Astrocyte (in vitro differentiated cells and primary cell): ENCODE data around the gene ASB4. TPM values are rescaled to one million over a fixed set of nuclear protein-coding genes. Genes with fewer than 3 reads are reported as not detected.

Experiments used
- DNase-seq: peaks from one replicate; pipeline ENCODE4 v3.0.0-alpha.2; 2010; ENCODE audit warnings: low read depth
- FAIRE-seq: peaks from 2 replicates; lab custom pipeline; 2011; peaks lifted over from hg19 to GRCh38; lab: Jason Lieb, UNC
- H2AFZ ChIP-seq: 2 replicates; pipeline ENCODE4 v1.6.0; 2012; ENCODE audit warnings: low read depth, low read length, inconsistent platforms
- H3K27ac ChIP-seq: 2 replicates; pipeline ENCODE4 v1.5.1; 2011; ENCODE audit warnings: low read depth, low read length, inconsistent platforms
- H3K27me3 ChIP-seq: 2 replicates; pipeline ENCODE4 v1.6.0; 2011; ENCODE audit warnings: low read length, inconsistent platforms; ENCODE audit not compliant: insufficient read depth
- H3K36me3 ChIP-seq: 2 replicates; pipeline ENCODE4 v1.5.1; 2011; ENCODE audit warnings: low read length, inconsistent platforms; ENCODE audit not compliant: insufficient read depth
- H3K4me1 ChIP-seq: 2 replicates; pipeline ENCODE4 v1.5.1; 2011; ENCODE audit warnings: low read length, inconsistent platforms; ENCODE audit not compliant: insufficient read depth
- H3K4me2 ChIP-seq: 2 replicates; pipeline ENCODE4 v1.6.0; 2012; ENCODE audit warnings: low read length, inconsistent platforms
- H3K4me3 ChIP-seq: 2 replicates; pipeline ENCODE4 v1.5.1; 2011; ENCODE audit warnings: low read depth, mild to moderate bottlenecking, low read length, inconsistent platforms; ENCODE audit not compliant: insufficient read depth
- H3K79me2 ChIP-seq: 2 replicates; pipeline ENCODE4 v1.6.0; 2012; ENCODE audit warnings: mild to moderate bottlenecking, low read length, inconsistent platforms; ENCODE audit not compliant: insufficient read depth
- H3K9ac ChIP-seq: 2 replicates; pipeline ENCODE4 v1.6.0; 2012; ENCODE audit warnings: mild to moderate bottlenecking, low read length, inconsistent platforms
- H3K9me3 ChIP-seq: 2 replicates; pipeline ENCODE4 v1.5.1; 2012; ENCODE audit warnings: low read depth, mild to moderate bottlenecking, low read length, inconsistent platforms; ENCODE audit not compliant: insufficient read depth
- H4K20me1 ChIP-seq: 2 replicates; pipeline ENCODE4 v1.6.0; 2012; ENCODE audit warnings: low read length, inconsistent platforms; ENCODE audit not compliant: insufficient read depth
- H3K27ac Mint-ChIP-seq: one replicate; pipeline ENCODE4 v1.8.0; 2021; ENCODE audit warnings: mild to moderate bottlenecking, mixed read lengths; ENCODE audit not compliant: unreplicated experiment
- H3K27me3 Mint-ChIP-seq: one replicate; pipeline ENCODE4 v1.8.0; 2021; ENCODE audit warnings: low read depth, mixed read lengths; ENCODE audit not compliant: unreplicated experiment
- H3K36me3 Mint-ChIP-seq: one replicate; pipeline ENCODE4 v1.8.0; 2021; ENCODE audit warnings: low read depth, mixed read lengths; ENCODE audit not compliant: unreplicated experiment
- H3K4me1 Mint-ChIP-seq: one replicate; pipeline ENCODE4 v1.8.0; 2021; ENCODE audit warnings: low read depth, mixed read lengths; ENCODE audit not compliant: unreplicated experiment
- H3K4me3 Mint-ChIP-seq: one replicate; pipeline ENCODE4 v1.8.0; 2021; ENCODE audit warnings: mild to moderate bottlenecking, moderate library complexity, mixed read lengths; ENCODE audit not compliant: unreplicated experiment
- H3K9me3 Mint-ChIP-seq: one replicate; pipeline ENCODE4 v1.8.0; 2021; ENCODE audit warnings: mild to moderate bottlenecking, mixed read lengths; ENCODE audit not compliant: unreplicated experiment
- CTCF ChIP-seq: IDR thresholded peaks from 2 replicates; pipeline ENCODE4 v1.5.1; 2011; ENCODE audit warnings: low read depth, mild to moderate bottlenecking, inconsistent platforms, low read length, moderate library complexity; ENCODE audit not compliant: insufficient read depth
- EZH2 ChIP-seq: IDR thresholded peaks from 2 replicates; pipeline ENCODE4 v1.6.1; 2012; ENCODE audit warnings: mild to moderate bottlenecking, low read length, inconsistent platforms; ENCODE audit not compliant: insufficient read depth
- total RNA-seq: library from RNA; stranded (reverse); gene quantifications from 2 replicates; pipeline ENCODE4 v1.2.1, GENCODE V29; 2021

The ASB4 gene
- total RNA-seq, 1 donor from 2014 or later = not detected

- Histone ChIP-seq H3K27ac (no peak overlapping the region), H3K9me3 (no peaks in the 10 kb centered on the region), H3K9ac (peak overlapping the region; percentile 68), H3K4me1 (peaks cover 6% of the 10 kb centered on the region), H3K27me3 (no peaks in the 10 kb centered on the region), H3K4me3 (no peak overlapping the region), H4K20me1 (no peaks in the 10 kb centered on the region), H3K4me2 (peak overlapping the region; percentile 79), H2AFZ (peak overlapping the region; percentile 54), H3K36me3 (no peaks in the 10 kb centered on the region), H3K79me2 (no peaks in the 10 kb centered on the region)
- H3K9me3 Mint-ChIP-seq = no peaks in the 10 kb centered on the region
- H3K27me3 Mint-ChIP-seq = no peaks in the 10 kb centered on the region
- H3K27ac Mint-ChIP-seq = peak overlapping the region; percentile 16
- DNase-seq = no peak
- peaks cover 25% of the 10 kb centered on the region for H3K4me1 Mint-ChIP-seq
- H3K36me3 Mint-ChIP-seq = no peaks in the 10 kb centered on the region
- FAIRE-seq = no peak
- no peak for TF ChIP-seq EZH2
- H3K4me3 Mint-ChIP-seq = no peak overlapping the region
These were observed 59.9 kb downstream of the ASB4 start for GRCh38 chr7:95545673-95546072.

- H4K20me1 ChIP-seq = no peaks in the 10 kb centered on the region
- H3K27ac Mint-ChIP-seq = no peak overlapping the region
- no peak for DNase-seq
- H3K9me3 Mint-ChIP-seq = no peaks in the 10 kb centered on the region
- H3K27me3 Mint-ChIP-seq = no peaks in the 10 kb centered on the region
- peaks cover 26% of the 10 kb centered on the region for H3K4me1 Mint-ChIP-seq
- TF ChIP-seq CTCF (no peak), EZH2 (no peak)
- H3K36me3 ChIP-seq = no peaks in the 10 kb centered on the region
- H3K9ac ChIP-seq = no peak overlapping the region
- peaks cover 6% of the 10 kb centered on the region for H3K4me1 ChIP-seq
- H2AFZ ChIP-seq = no peak overlapping the region
- H3K4me2 ChIP-seq = no peak overlapping the region
- no peaks in the 10 kb centered on the region for H3K79me2 ChIP-seq
- no peaks in the 10 kb centered on the region for H3K27me3 ChIP-seq
- H3K4me3 Mint-ChIP-seq = no peak overlapping the region
- no peaks in the 10 kb centered on the region for H3K9me3 ChIP-seq
- no peak overlapping the region for H3K4me3 ChIP-seq
- H3K27ac ChIP-seq = no peak overlapping the region
- no peak for FAIRE-seq
- H3K36me3 Mint-ChIP-seq = no peaks in the 10 kb centered on the region
These were observed 60.9 kb downstream of the ASB4 start for GRCh38 chr7:95546647-95547046.

- Histone ChIP-seq H2AFZ (no peak overlapping the region), H3K9ac (no peak overlapping the region), H3K4me3 (no peak overlapping the region), H3K9me3 (no peaks in the 10 kb centered on the region), H3K27ac (no peak overlapping the region), H3K79me2 (no peaks in the 10 kb centered on the region), H3K36me3 (no peaks in the 10 kb centered on the region), H3K4me1 (peaks cover 6% of the 10 kb centered on the region), H3K27me3 (no peaks in the 10 kb centered on the region), H3K4me2 (no peak overlapping the region), H4K20me1 (no peaks in the 10 kb centered on the region)
- Mint-ChIP-seq H3K27me3 (no peaks in the 10 kb centered on the region), H3K27ac (no peak overlapping the region), H3K4me3 (no peak overlapping the region), H3K9me3 (no peaks in the 10 kb centered on the region), H3K36me3 (no peaks in the 10 kb centered on the region), H3K4me1 (peaks cover 26% of the 10 kb centered on the region)
- DNase-seq = no peak
- FAIRE-seq = no peak
- TF ChIP-seq EZH2 (no peak), CTCF (no peak)
These were observed 61.9 kb downstream of the ASB4 start for GRCh38 chr7:95547361-95548348.
